Ovary (tissue), 3 donors: ENCODE measurements around the gene SLC39A1.

Source experiments
- CTCF ChIP-seq, 3 donors: fragments of 450-650 bp in 2 of 3; fragments of 200-600 bp in 1 of 3; IDR thresholded peaks; one replicate each; pipeline versions ENCODE4 v1.5.1 to v1.8.0; 2016 to 2022; ENCODE audit warnings: antibody characterized with exemption in 3 of 3, mild to moderate bottlenecking in 1 of 3
- EP300 ChIP-seq: sonication (generic); formaldehyde crosslinking; IDR thresholded peaks from one replicate; pipeline ENCODE4 v1.6.1; 2017; ENCODE audit warnings: antibody characterized with exemption
- POLR2A ChIP-seq: fragments of 450-650 bp; IDR thresholded peaks from one replicate; pipeline ENCODE4 v1.6.1; 2017; ENCODE audit warnings: antibody characterized with exemption, mild to moderate bottlenecking, moderate library complexity
- donor health status: DM: no; HTN: no; CAD: no.

- TF ChIP-seq EP300 (no peak), POLR2A (no peak), CTCF (IDR thresholded peaks at IDR 0.05) (no peak)
Measured at GRCh38 chr1:153959454-153959853, 3.9 kb downstream of the SLC39A1 start.
